ENCODE measurements around the gene SP140. TPM values are rescaled to one million over a fixed set of nuclear protein-coding genes. Genes with fewer than 3 reads are reported as not detected.
"Not testable (repeated sequence)": the region's sequence is repeated elsewhere in the genome, so short reads cannot be mapped to it uniquely, and the experiment has no call there.

The SP140 gene
- polyA plus RNA-seq, 2 of the 4 experiments (the other 2 are of a cell fraction): 0.10 TPM; not detected in 1

DNA sequence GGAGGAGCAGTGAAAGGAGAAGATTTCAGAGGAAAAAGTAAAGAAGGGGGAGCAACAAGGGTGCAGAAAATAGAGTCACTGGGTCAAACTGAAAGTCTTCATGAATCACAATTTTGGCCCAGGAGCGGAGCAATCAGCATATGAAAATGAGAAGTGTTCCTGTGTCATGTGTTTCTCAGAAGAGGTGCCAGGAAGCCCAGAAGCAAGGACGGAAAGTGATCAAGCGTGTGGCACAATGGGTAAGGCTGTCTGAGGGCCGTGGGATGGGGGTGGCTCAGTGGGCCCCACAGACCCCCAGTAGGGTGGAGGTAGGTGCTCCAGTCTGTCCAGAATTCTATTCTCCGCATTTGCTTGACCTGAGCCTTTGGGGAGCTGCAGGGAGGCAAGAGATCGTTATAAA, 44.2 kb downstream of the SP140 start (continued):
- TF ChIP-seq ZFP36 (IDR thresholded peaks at IDR 0.05; ENCODE audit: borderline replicate concordance, partially characterized antibody) (no peak), RAD21 (conservative IDR thresholded peaks at IDR 0.05 in 1 of 2, IDR thresholded peaks at IDR 0.05 in 1 of 2) (no peak)

- Histone ChIP-seq H3K27ac (no peak overlapping the region), H3K4me2 (no peak overlapping the region), H3K9me3 (no peaks in the 10 kb centered on the region; the same call in 2 of the 3 replicates), H3K4me3 (no peak overlapping the region), H3K4me1 (no peaks in the 10 kb centered on the region)
- WGBS (ENCODE audit: missing lambda C conversion rate): 81% methylated on average over 2 of the region's 2 CpGs
- ChIA-PET CTCF (no interaction called here), POLR2A (no interaction called here)
- FAIRE-seq (no peak), ATAC-seq (no peak), DNase-seq (ENCODE audit: low read depth in 1 of 2, low spot score in 1 of 2) (no peak)
- TF ChIP-seq MAFK (IDR thresholded peaks at IDR 0.05; ENCODE audit: partially characterized antibody) (peak; percentile 67), CHD4 (IDR thresholded peaks at IDR 0.05; ENCODE audit: borderline replicate concordance) (no peak)
Observed at GRCh38 chr2:230282936-230283335, 57.4 kb downstream of the SP140 start.

- TF ChIP-seq ZC3H11A (IDR thresholded peaks at IDR 0.05) (no peak), HOXB13 (CRISPR knock-in tag; IDR thresholded peaks at IDR 0.05; ENCODE audit: low read depth) (no peak), RAD21 (conservative IDR thresholded peaks at IDR 0.05 in 1 of 2, IDR thresholded peaks at IDR 0.05 in 1 of 2) (no peak), HOXA7 (CRISPR knock-in tag; IDR thresholded peaks at IDR 0.05) (no peak), CHD4 (IDR thresholded peaks at IDR 0.05; ENCODE audit: borderline replicate concordance) (no peak), JUNB (IDR thresholded peaks at IDR 0.05) (no peak), HOXB5 (CRISPR knock-in tag; IDR thresholded peaks at IDR 0.05) (no peak), CTCF (IDR thresholded peaks at IDR 0.05) (no peak), SREBF2 (IDR thresholded peaks at IDR 0.05) (no peak), HES2 (IDR thresholded peaks at IDR 0.05) (no peak)
- TF ChIP-seq, protein P1, sequence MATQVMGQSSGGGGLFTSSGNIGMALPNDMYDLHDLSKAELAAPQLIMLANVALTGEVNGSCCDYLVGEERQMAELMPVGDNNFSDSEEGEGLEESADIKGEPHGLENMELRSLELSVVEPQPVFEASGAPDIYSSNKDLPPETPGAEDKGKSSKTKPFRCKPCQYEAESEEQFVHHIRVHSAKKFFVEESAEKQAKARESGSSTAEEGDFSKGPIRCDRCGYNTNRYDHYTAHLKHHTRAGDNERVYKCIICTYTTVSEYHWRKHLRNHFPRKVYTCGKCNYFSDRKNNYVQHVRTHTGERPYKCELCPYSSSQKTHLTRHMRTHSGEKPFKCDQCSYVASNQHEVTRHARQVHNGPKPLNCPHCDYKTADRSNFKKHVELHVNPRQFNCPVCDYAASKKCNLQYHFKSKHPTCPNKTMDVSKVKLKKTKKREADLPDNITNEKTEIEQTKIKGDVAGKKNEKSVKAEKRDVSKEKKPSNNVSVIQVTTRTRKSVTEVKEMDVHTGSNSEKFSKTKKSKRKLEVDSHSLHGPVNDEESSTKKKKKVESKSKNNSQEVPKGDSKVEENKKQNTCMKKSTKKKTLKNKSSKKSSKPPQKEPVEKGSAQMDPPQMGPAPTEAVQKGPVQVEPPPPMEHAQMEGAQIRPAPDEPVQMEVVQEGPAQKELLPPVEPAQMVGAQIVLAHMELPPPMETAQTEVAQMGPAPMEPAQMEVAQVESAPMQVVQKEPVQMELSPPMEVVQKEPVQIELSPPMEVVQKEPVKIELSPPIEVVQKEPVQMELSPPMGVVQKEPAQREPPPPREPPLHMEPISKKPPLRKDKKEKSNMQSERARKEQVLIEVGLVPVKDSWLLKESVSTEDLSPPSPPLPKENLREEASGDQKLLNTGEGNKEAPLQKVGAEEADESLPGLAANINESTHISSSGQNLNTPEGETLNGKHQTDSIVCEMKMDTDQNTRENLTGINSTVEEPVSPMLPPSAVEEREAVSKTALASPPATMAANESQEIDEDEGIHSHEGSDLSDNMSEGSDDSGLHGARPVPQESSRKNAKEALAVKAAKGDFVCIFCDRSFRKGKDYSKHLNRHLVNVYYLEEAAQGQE (IDR thresholded peaks at IDR 0.05): no peak
Observed at GRCh38 chr2:230286048-230286447, 60.5 kb downstream of the SP140 start.

GRCh38 chr2:230289311-230289710, 63.8 kb downstream of the SP140 start:
- POLR2A ChIA-PET, FAIRE-seq, H3K27ac ChIP-seq, CTCF ChIA-PET, H3K4me2 ChIP-seq, ATAC-seq, H3K4me1 ChIP-seq, H3K4me3 ChIP-seq, H3K9me3 ChIP-seq: not testable (repeated sequence)
- peak in 1 of 2 experiments; percentile 10 for DNase-seq (ENCODE audit: low read depth in 1 of 2, low spot score in 1 of 2)
- peak; percentile 70; the same call in 1 of the 2 replicates for TF ChIP-seq EHMT2 (IDR thresholded peaks at IDR 0.05; ENCODE audit: low read depth)
- TF ChIP-seq, protein P1 (IDR thresholded peaks at IDR 0.05): peak; percentile 92
- 73% methylated on average over 4 of the region's 4 CpGs for WGBS (ENCODE audit: missing lambda C conversion rate)

More at GRCh38 chr2:230286048-230286447, 60.5 kb downstream of the SP140 start:
- Histone ChIP-seq H3K4me1 (no peaks in the 10 kb centered on the region), H3K27ac (no peak overlapping the region), H3K9me3 (no peaks in the 10 kb centered on the region), H3K4me2 (no peak overlapping the region), H3K4me3 (no peak overlapping the region)
- CTCF ChIA-PET: no interaction called here
- POLR2A ChIA-PET: no interaction called here
- no peak for ATAC-seq
- DNase-seq (ENCODE audit: low read depth in 1 of 2, low spot score in 1 of 2): no peak
- no peak for FAIRE-seq
- WGBS (ENCODE audit: missing lambda C conversion rate): 13% methylated on average over 3 of the region's 3 CpGs

All from A549 (cell line).